Thyroid gland (tissue), 4 donors: ENCODE data around the gene SACM1L. TPM values are rescaled to one million over a fixed set of nuclear protein-coding genes. Genes with fewer than 3 reads are reported as not detected.

Experiments used
- DNase-seq, 2 donors: peaks; one replicate each; pipeline ENCODE4 v3.0.0-alpha.2; 2019
- H3K27ac ChIP-seq, 3 donors: fragments of 200-600 bp; sonication (generic); 1 replicate in 2 of 3; 2 replicates in 1 of 3; pipeline ENCODE4 v1.5.1; 2016 to 2019; ENCODE audit warnings: mild to moderate bottlenecking in 1 of 3, moderate library complexity in 1 of 3
- H3K27me3 ChIP-seq: fragments of 200-600 bp; sonication (generic); one replicate; pipeline ENCODE4 v1.5.1; 2019
- H3K36me3 ChIP-seq, 2 donors: fragments of 200-600 bp; sonication (generic); one replicate each; pipeline ENCODE4 v1.5.1; 2016 to 2019
- H3K4me1 ChIP-seq, 2 donors: fragments of 200-600 bp; sonication (generic); one replicate each; pipeline ENCODE4 v1.5.1; 2017 to 2019
- H3K4me3 ChIP-seq, 3 donors: fragments of 200-600 bp; sonication (generic); replicated peaks in 1 of 3; 1 replicate in 2 of 3; 2 replicates in 1 of 3; pipeline ENCODE4 v1.5.1; 2016; ENCODE audit warnings: mild to moderate bottlenecking in 1 of 3
- H3K9me3 ChIP-seq: fragments of 200-600 bp; sonication (generic); one replicate; pipeline ENCODE4 v1.5.1; 2017
- CTCF ChIP-seq, 6 experiments: fragments of 200-600 bp in 3 of 6; fragments of 450-650 bp in 3 of 6; sonication (generic) in 3 of 6; IDR thresholded peaks; one replicate each; pipeline ENCODE4 v1.5.1; 2016 to 2019; ENCODE audit warnings: antibody characterized with exemption in 6 of 6, mild to moderate bottlenecking in 2 of 6, inconsistent platforms in 1 of 6, moderate library complexity in 1 of 6
- POLR2A ChIP-seq, 2 donors: fragments of 450-650 bp; IDR thresholded peaks; one replicate each; pipeline ENCODE4 v1.6.1; 2017; ENCODE audit warnings: antibody characterized with exemption in 2 of 2, mild to moderate bottlenecking in 2 of 2, moderate library complexity in 1 of 2
- WGBS, 2 donors: methylation state at CpG; one replicate each; pipeline ENCODE4 v1.1.5; 2017; 5-methylcytosine and 5-hydroxymethylcytosine counted together
- intact Hi-C: fragments of 100-400 bp; cut with DNase I; formaldehyde crosslinking; loops from one replicate; pipeline ENCODE4 v1.15.1; 2023
- total RNA-seq, 4 donors: library from RNA; depleted of rRNA; stranded (reverse); fragments of >200 nt; gene quantifications; one replicate each; pipeline ENCODE4 v1.2.3, GENCODE V29; 2016

Gene SACM1L
- total RNA-seq, 4 donors from 2014 or later, result 87.0 to 161 (median 111) TPM

- Histone ChIP-seq H3K4me3 (no peak overlapping the region), H3K27ac (no peak overlapping the region), H3K36me3 (no peaks in the 10 kb centered on the region), H3K27me3 (no peaks in the 10 kb centered on the region), H3K9me3 (no peaks in the 10 kb centered on the region), H3K4me1 (peaks cover 36 to 38% of the 10 kb centered on the region in 2 donors)
- no peak for TF ChIP-seq CTCF (IDR thresholded peaks at IDR 0.05)
- no peak for TF ChIP-seq POLR2A (IDR thresholded peaks at IDR 0.05)
- DNase-seq, result no peak
- intact Hi-C loops, result no loop called here
- WGBS, 2 donors, result 94 to 95% methylated on average over 7 of the region's 7 CpGs
These were observed 2.3 kb upstream of the SACM1L start for GRCh38 chr3:45686850-45687249.

GRCh38 chr3:45687828-45688193, 1.4 kb upstream of the SACM1L start:
- Histone ChIP-seq H3K4me3 (no peak overlapping the region), H3K36me3 (no peaks in the 10 kb centered on the region), H3K4me1 (peaks cover 37 to 46% of the 10 kb centered on the region in 2 donors), H3K27me3 (no peaks in the 10 kb centered on the region), H3K27ac (peak overlapping the region in 2 of 3 donors; percentile 56 to 93), H3K9me3 (no peaks in the 10 kb centered on the region)
- intact Hi-C loops, result no loop called here
- no peak for DNase-seq
- no peak for TF ChIP-seq POLR2A (IDR thresholded peaks at IDR 0.05)
- no peak for TF ChIP-seq CTCF (IDR thresholded peaks at IDR 0.05)
- WGBS, 2 donors, result 43 to 45% methylated on average over 4 of the region's 4 CpGs

GRCh38 chr3:45688194-45688881, 858 bp upstream of the SACM1L start:
- Histone ChIP-seq H3K4me1 (peaks cover 37 to 51% of the 10 kb centered on the region in 2 donors), H3K9me3 (no peaks in the 10 kb centered on the region), H3K27ac (peak overlapping the region; percentile 50 to 93 (median 56)), H3K4me3 (peak overlapping the region in 2 of 3 donors; percentile 15 to 30), H3K27me3 (no peaks in the 10 kb centered on the region), H3K36me3 (no peaks in the 10 kb centered on the region)
- peak in 1 of 2 donors; percentile 30 for DNase-seq
- 3 to 6% methylated on average over 35 of the region's 35 CpGs for WGBS, 2 donors
- TF ChIP-seq POLR2A (IDR thresholded peaks at IDR 0.05) (no peak), CTCF (IDR thresholded peaks at IDR 0.05) (no peak)
- intact Hi-C loops, result no loop called here

GRCh38 chr3:45689787-45690145, 570 bp downstream of the SACM1L start:
- WGBS, 2 donors, result 0 to 1% methylated on average over 7 to 8 of the region's 8 CpGs

More at GRCh38 chr3:45689787-45690145, 570 bp downstream of the SACM1L start:
- H3K4me3 ChIP-seq, result peak overlapping the region; percentile 57 to 74 (median 72)
- intact Hi-C loops, result no loop called here
- no peaks in the 10 kb centered on the region for H3K27me3 ChIP-seq
- H3K27ac ChIP-seq, result peak overlapping the region; percentile 81 to 93 (median 91)
- no peaks in the 10 kb centered on the region for H3K36me3 ChIP-seq
- peak in 1 of 2 donors; percentile 30 for DNase-seq
- H3K9me3 ChIP-seq, result no peaks in the 10 kb centered on the region
- peaks cover 29 to 53% of the 10 kb centered on the region in 2 donors for H3K4me1 ChIP-seq
- no peak for TF ChIP-seq POLR2A (IDR thresholded peaks at IDR 0.05)
- TF ChIP-seq CTCF (IDR thresholded peaks at IDR 0.05), result no peak
